ENCODE measurements around the gene ROBO3.
A peak's percentile ranks its signal among the peaks of the same experiment; 100 is the strongest.

DNA sequence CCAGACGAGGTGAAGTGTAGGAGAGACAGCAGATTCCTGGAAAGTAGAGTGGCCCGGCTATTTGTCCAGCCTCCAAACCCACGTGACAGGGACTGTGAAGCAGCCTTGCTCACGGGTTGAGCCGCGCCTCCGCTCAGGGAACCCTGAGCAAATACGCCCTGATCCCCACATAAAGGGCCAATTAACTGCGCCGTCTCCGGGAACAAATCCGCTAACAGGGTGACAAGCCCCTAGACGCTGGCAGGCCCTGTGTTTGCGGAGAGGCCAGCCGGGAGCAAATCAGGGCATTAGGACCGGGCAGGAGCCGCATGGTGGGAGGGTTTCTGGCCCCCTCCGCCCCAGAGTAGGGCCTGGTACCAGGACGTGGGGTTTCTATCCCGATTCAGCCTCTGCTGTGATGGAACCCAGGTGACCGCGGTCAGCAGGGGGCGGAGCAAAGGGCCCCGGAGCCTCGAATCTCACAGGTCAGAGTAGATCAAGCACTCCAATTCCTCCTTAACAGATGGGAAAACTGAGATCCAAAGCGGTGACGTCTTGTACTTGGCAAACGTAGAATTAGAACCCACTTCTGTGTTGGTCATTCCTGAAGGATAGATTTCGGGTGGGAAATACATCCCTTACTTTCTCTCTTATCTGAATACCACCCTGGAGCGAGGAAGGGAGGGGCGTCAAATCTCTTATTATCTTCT lies 2.0 kb upstream of the ROBO3 start:
- TF ChIP-seq, protein P1, sequence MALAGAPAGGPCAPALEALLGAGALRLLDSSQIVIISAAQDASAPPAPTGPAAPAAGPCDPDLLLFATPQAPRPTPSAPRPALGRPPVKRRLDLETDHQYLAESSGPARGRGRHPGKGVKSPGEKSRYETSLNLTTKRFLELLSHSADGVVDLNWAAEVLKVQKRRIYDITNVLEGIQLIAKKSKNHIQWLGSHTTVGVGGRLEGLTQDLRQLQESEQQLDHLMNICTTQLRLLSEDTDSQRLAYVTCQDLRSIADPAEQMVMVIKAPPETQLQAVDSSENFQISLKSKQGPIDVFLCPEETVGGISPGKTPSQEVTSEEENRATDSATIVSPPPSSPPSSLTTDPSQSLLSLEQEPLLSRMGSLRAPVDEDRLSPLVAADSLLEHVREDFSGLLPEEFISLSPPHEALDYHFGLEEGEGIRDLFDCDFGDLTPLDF (CRISPR knock-in tag; IDR thresholded peaks at IDR 0.05), result no peak
- TF ChIP-seq, protein P2, sequence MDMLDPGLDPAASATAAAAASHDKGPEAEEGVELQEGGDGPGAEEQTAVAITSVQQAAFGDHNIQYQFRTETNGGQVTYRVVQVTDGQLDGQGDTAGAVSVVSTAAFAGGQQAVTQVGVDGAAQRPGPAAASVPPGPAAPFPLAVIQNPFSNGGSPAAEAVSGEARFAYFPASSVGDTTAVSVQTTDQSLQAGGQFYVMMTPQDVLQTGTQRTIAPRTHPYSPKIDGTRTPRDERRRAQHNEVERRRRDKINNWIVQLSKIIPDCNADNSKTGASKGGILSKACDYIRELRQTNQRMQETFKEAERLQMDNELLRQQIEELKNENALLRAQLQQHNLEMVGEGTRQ (CRISPR knock-in tag; IDR thresholded peaks at IDR 0.05), result peak; percentile 72

Measured in WTC11 (cell line).